DND-41 (cell line): Measurements from ENCODE around the gene ERC2.

Experiments
- CTCF ChIP-seq: IDR thresholded peaks from 2 replicates; pipeline ENCODE4 v1.5.1; 2012; ENCODE audit warnings: borderline replicate concordance, low read length, moderate library complexity, mild to moderate bottlenecking; ENCODE audit not compliant: poor library complexity, severe bottlenecking; ENCODE audit errors: extremely low read depth
- EZH2 ChIP-seq: IDR thresholded peaks from 3 replicates; pipeline ENCODE4 v1.6.1; 2012; ENCODE audit warnings: borderline replicate concordance, low read depth, mild to moderate bottlenecking, moderate library complexity, low read length, inconsistent platforms; ENCODE audit not compliant: severe bottlenecking

GRCh38 chr3:56322862-56323261, 145.4 kb downstream of the ERC2 start:
- TF ChIP-seq CTCF = no peak
- no peak for TF ChIP-seq EZH2
